HepG2 (cell line): ENCODE results near the gene RNF208. TPM values are rescaled to one million over a fixed set of nuclear protein-coding genes. Genes with fewer than 3 reads are reported as not detected.

Experiments used
- ATAC-seq: fragments of 200-7000 bp; cut with Tn5 transposase; 3 replicates; pipeline ENCODE4 v1.9.1; 2020; ENCODE audit warnings: mild to moderate bottlenecking, moderate library complexity
- BruUV-seq: library from RNA; stranded (reverse); fragments of 400-500 nt; replicated peaks from 2 replicates; lab custom pipeline; 2021; lab: Mats Ljungman, UMichigan
- CTCF ChIA-PET: fragments of 300-600 bp; formaldehyde crosslinking; extraction: SDS; loops from one replicate; lab custom pipeline; 2021; ENCODE audit warnings: low total read pairs, inconsistent platforms, low intra/inter-chr PET ratio; lab: Yijun Ruan, JAX
- POLR2A ChIA-PET: fragments of 350-600 bp; sonication (Branson Sonifier 250); formaldehyde crosslinking; loops from one replicate; lab custom pipeline; 2020; ENCODE audit warnings: antibody characterized with exemption, inconsistent platforms; lab: Yijun Ruan, JAX
- DNase-seq: peaks from one replicate; pipeline ENCODE4 v3.0.0-alpha.2; 2015; ENCODE audit warnings: low spot score
- FAIRE-seq: peaks from 3 replicates; lab custom pipeline; 2011; peaks lifted over from hg19 to GRCh38; lab: Jason Lieb, UNC
- H2AFZ ChIP-seq: one replicate; pipeline ENCODE4 v1.6.1; 2011; ENCODE audit warnings: low read length, inconsistent platforms
- H3K27ac ChIP-seq: fragments of 300-600 bp; 3 replicates; pipeline ENCODE4 v1.8.0; 2011; ENCODE audit warnings: mixed run types, mild to moderate bottlenecking, mixed read lengths, low read length, inconsistent platforms; ENCODE audit not compliant: insufficient read depth; ENCODE audit errors: extremely low read length
- H3K27me3 ChIP-seq, 2 experiments: fragments of 200-600 bp in 1 of 2; 2 replicates in 1 of 2; 3 replicates in 1 of 2; pipeline versions ENCODE4 v1.6.0 to v1.8.0; 2011; ENCODE audit warnings: low read length in 2 of 2, mild to moderate bottlenecking in 2 of 2, moderate library complexity in 2 of 2, inconsistent platforms in 1 of 2; ENCODE audit not compliant: insufficient read depth in 2 of 2, control insufficient read depth in 1 of 2
- H3K36me3 ChIP-seq, 2 experiments: fragments of 200-600 bp in 1 of 2; replicated peaks in 1 of 2; 2 replicates in 1 of 2; 3 replicates in 1 of 2; pipeline versions ENCODE4 v1.5.1 to v1.8.0; 2011; ENCODE audit warnings: low read length in 2 of 2, inconsistent platforms in 1 of 2; ENCODE audit not compliant: insufficient read depth in 2 of 2, control insufficient read depth in 1 of 2
- H3K4me1 ChIP-seq: 2 replicates; pipeline ENCODE4 v1.5.1; 2012; ENCODE audit warnings: low read length, inconsistent platforms; ENCODE audit not compliant: insufficient read depth
- H3K4me2 ChIP-seq: 2 replicates; pipeline ENCODE4 v1.6.0; 2011; ENCODE audit warnings: low read depth, low read length, inconsistent platforms
- H3K4me3 ChIP-seq, 3 experiments: fragments of 200-600 bp in 1 of 3; sonication (generic), shearing (Covaris generic) in 1 of 3; replicated peaks in 1 of 3; 2 replicates each; pipeline ENCODE4 v1.5.1; 2011 to 2016; ENCODE audit warnings: low read length in 3 of 3, inconsistent platforms in 2 of 3, low read depth in 2 of 3, mild to moderate bottlenecking in 2 of 3, control low read depth in 1 of 3, mixed read lengths in 1 of 3; ENCODE audit not compliant: insufficient read depth in 1 of 3
- H3K79me2 ChIP-seq: one replicate; pipeline ENCODE4 v1.6.1; 2011; ENCODE audit warnings: low read length, inconsistent platforms; ENCODE audit not compliant: insufficient read depth
- H3K9ac ChIP-seq: 2 replicates; pipeline ENCODE4 v1.6.0; 2011; ENCODE audit warnings: mild to moderate bottlenecking, low read depth, low read length, inconsistent platforms; ENCODE audit not compliant: insufficient read depth
- H3K9me3 ChIP-seq: 2 replicates; pipeline ENCODE4 v1.5.1; 2012; ENCODE audit warnings: mild to moderate bottlenecking, low read length
- H4K20me1 ChIP-seq: 2 replicates; pipeline ENCODE4 v1.6.0; 2011; ENCODE audit warnings: inconsistent platforms, mild to moderate bottlenecking, low read length, moderate library complexity; ENCODE audit not compliant: insufficient read depth
- GPN1 ChIP-seq: sonication (generic); formaldehyde crosslinking; IDR thresholded peaks from 2 replicates; pipeline ENCODE4 v1.5.1; 2020; ENCODE audit warnings: missing genetic modification reagents, borderline replicate concordance
- HMGA1 ChIP-seq: sonication (generic); formaldehyde crosslinking; conservative IDR thresholded peaks from 2 replicates; pipeline ENCODE4 v1.4.0; 2020; ENCODE audit warnings: missing genetic modification reagents
- HNRNPL ChIP-seq: fragments of 200-400 bp; formaldehyde crosslinking; IDR thresholded peaks from 2 replicates; pipeline ENCODE4 v1.6.1; 2017; ENCODE audit warnings: mild to moderate bottlenecking, low read depth, low read length
- HNRNPLL ChIP-seq: fragments of 200-400 bp; formaldehyde crosslinking; IDR thresholded peaks from 2 replicates; pipeline ENCODE4 v1.6.1; 2017; ENCODE audit warnings: mild to moderate bottlenecking, low read depth, low read length; ENCODE audit not compliant: poor library complexity, severe bottlenecking
- NFKB2 ChIP-seq: sonication (generic); formaldehyde crosslinking; IDR thresholded peaks from 2 replicates; pipeline ENCODE4 v1.4.0; 2020; ENCODE audit warnings: missing genetic modification reagents, borderline replicate concordance
- RFX5 ChIP-seq: IDR thresholded peaks from 2 replicates; pipeline ENCODE4 v1.6.1; 2011; ENCODE audit warnings: low read depth, low read length, improper control_type of control experiment
- SATB2 ChIP-seq: sonication (generic); formaldehyde crosslinking; IDR thresholded peaks from 2 replicates; pipeline ENCODE4 v1.5.0; 2020; ENCODE audit warnings: missing genetic modification reagents
- TFDP1 ChIP-seq: IDR thresholded peaks from 2 replicates; pipeline ENCODE4 v1.6.1; 2016; ENCODE audit warnings: missing compliant biosample characterization, missing genetic modification reagents, borderline replicate concordance
- UBTF ChIP-seq: sonication (generic); formaldehyde crosslinking; IDR thresholded peaks from 2 replicates; pipeline ENCODE4 v1.4.0; 2020; ENCODE audit warnings: mild to moderate bottlenecking, missing genetic modification reagents
- YEATS4 ChIP-seq: sonication (generic); formaldehyde crosslinking; IDR thresholded peaks from 2 replicates; pipeline ENCODE4 v1.4.0; 2020; ENCODE audit warnings: missing genetic modification reagents, borderline replicate concordance
- ZBTB33 ChIP-seq: sonication (generic); formaldehyde crosslinking; IDR thresholded peaks from 2 replicates; pipeline ENCODE4 v1.4.0; 2020; ENCODE audit warnings: missing genetic modification reagents
- ZMAT3 ChIP-seq: sonication (generic); formaldehyde crosslinking; conservative IDR thresholded peaks from 2 replicates; pipeline ENCODE4 v1.7.0; 2021; ENCODE audit warnings: missing genetic modification reagents
- ZNF3 ChIP-seq: IDR thresholded peaks from 2 replicates; pipeline ENCODE4 v1.7.0; 2017; ENCODE audit warnings: inconsistent platforms
- ZNF619 ChIP-seq: sonication (generic); formaldehyde crosslinking; IDR thresholded peaks from 2 replicates; pipeline ENCODE4 v1.4.0; 2020; ENCODE audit warnings: mild to moderate bottlenecking, missing genetic modification reagents
- WGBS: methylation state at CpG from one replicate; pipeline ENCODE4 v1.1.6; 2017; ENCODE audit warnings: low lambda C conversion rate; 5-methylcytosine and 5-hydroxymethylcytosine counted together
- in situ Hi-C: cut with HindIII; loops from 2 replicates; pipeline ENCODE4 v1.10.0; 2017; ENCODE audit warnings: low pct_unique_long_range_greater_than_20kb; ENCODE audit not compliant: extremely low pct_ligation_motif_present
- intact Hi-C: fragments of 100-400 bp; cut with micrococcal nuclease; formaldehyde crosslinking; loops from one replicate; pipeline ENCODE4 v1.10.0; 2022; ENCODE audit not compliant: unreplicated experiment
- polyA plus RNA-seq, 8 experiments: library from polyadenylated mRNA; depleted of rRNA in 3 of 8; stranded (reverse) in 7 of 8; unstranded in 1 of 8; fragments of >200 nt; fragmentation: Illumina TruSeq in 4 of 8; extraction: Trizol in 4 of 8; gene quantifications; 2 replicates each; pipeline versions ENCODE4 v1.2.1 to v1.2.3, GENCODE V29; 2011 to 2016; ENCODE audit warnings: low read depth in 4 of 8, missing spikeins in 1 of 8, mixed read lengths in 1 of 8; ENCODE audit not compliant: insufficient read depth in 1 of 8
- total RNA-seq, 5 experiments: library from RNA; depleted of rRNA; stranded (reverse); fragments of >200 nt; fragmentation: Illumina TruSeq; extraction: Trizol; gene quantifications; 2 replicates each; pipeline ENCODE4 v1.2.3, GENCODE V29; 2016; ENCODE audit warnings: low read depth in 1 of 5

The RNF208 gene
- total and polyA plus RNA-seq, 2 of the 13 experiments (the other 11 are each of a cell fraction or from before 2014, with no cell fraction given) = 1.6 to 2.1 TPM

- TF ChIP-seq ZBTB33 (peak; percentile 98), HNRNPLL (peak; percentile 4), ZNF3 (CRISPR knock-in tag) (no peak), ZMAT3 (no peak), RFX5 (no peak), HNRNPL (peak; percentile 74)
Measured at GRCh38 chr9:137244486-137245449, 22.7 kb upstream of the RNF208 start (continued).

DNA sequence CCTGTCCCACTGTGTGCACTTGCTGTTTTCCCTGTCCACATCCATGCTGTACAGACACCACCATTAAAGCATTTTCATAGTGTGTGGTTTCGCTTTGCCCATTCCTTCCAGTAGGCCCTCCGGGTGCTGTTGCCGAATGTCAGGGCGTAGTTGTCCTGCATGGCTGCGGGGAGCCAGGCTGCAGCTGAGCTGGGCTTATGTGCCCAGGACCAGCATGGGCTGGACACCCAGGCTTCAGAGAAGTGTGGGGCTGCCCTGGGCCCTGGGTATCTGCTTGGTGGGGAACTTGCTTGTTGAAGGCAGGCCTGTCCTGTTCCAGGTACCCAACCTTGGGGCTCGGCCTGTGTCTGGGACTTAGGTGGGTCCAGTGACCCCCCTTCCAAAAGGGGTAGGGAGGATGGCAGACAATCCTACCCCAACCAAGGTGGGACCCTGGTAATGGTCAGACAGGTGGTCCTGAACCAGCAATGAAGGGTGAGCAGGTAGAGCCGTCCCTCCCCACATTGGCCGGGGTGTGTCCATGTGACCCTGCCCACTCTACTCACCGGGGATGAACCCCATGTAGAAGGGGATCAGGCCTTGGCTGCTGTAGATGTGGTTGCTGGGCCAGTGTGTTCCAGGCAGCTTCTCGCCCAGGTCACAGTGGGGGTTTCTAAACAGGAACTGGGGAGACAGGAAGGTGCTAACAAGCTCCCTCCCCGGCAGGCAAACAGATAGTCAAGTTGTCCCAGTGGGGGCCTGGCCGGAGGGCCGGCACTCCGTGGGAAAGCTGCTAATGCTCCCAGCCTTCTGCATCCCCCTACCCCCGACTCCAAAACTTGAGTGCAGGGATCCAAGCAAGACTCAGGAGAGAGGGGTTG lies 21.8 kb upstream of the RNF208 start:
- Histone ChIP-seq H3K9ac (no peak overlapping the region), H3K4me2 (peak overlapping the region; percentile 99), H2AFZ (no peak overlapping the region), H3K9me3 (no peaks in the 10 kb centered on the region), H3K27me3 (peaks cover 2 to 9% of the 10 kb centered on the region in 2 experiments; a peak in 2 of 5 replicates), H3K36me3 (peaks cover 4 to 19% of the 10 kb centered on the region in 2 experiments; a peak in 4 of 5 replicates), H3K4me1 (peaks cover 64% of the 10 kb centered on the region), H4K20me1 (peaks cover 27% of the 10 kb centered on the region), H3K79me2 (peaks cover 28% of the 10 kb centered on the region), H3K27ac (no peak overlapping the region), H3K4me3 (no peak overlapping the region; a peak in 1 of 6 replicates)
- no TSS peak for BruUV-seq
- in situ Hi-C loops = no loop called here
- ChIA-PET POLR2A (interaction anchor here (1.2 to 7.7 kb wide), 6 partner anchors 10 to 173 kb away, joined by 5 to 317 read pairs (median 5); partner anchors contain the start of genes ANAPC2, NELFB, SAPCD2 and SSNA1), CTCF (no interaction called here)
- intact Hi-C loops = no loop called here
- no peak for DNase-seq
- 78% methylated on average over 3 of the region's 15 CpGs for WGBS
- FAIRE-seq = no peak
- peak; percentile 0; the same call in 1 of the 3 replicates for ATAC-seq
- TF ChIP-seq UBTF = peak; percentile 34; the same call in 1 of the 2 replicates
- 0 out of 2 replicates have a peak, but pooled peaks have one; percentile 25 for TF ChIP-seq NFKB2 (CRISPR knock-in tag)
- TF ChIP-seq TFDP1 (CRISPR knock-in tag) = no peak
- no peak for TF ChIP-seq SATB2
- no peak for TF ChIP-seq GPN1
- TF ChIP-seq ZNF619 = no peak
- TF ChIP-seq YEATS4 (CRISPR knock-in tag) = no peak
- no peak for TF ChIP-seq HMGA1
